WTC11 (cell line): Measurements from ENCODE around the gene MAML2. TPM values are rescaled to one million over a fixed set of nuclear protein-coding genes. Genes with fewer than 3 reads are reported as not detected.

Experiments used
- ATAC-seq: fragments of 200-7000 bp; cut with Tn5 transposase; 2 replicates; pipeline ENCODE4 v1.10.0; 2021; ENCODE audit warnings: mild to moderate bottlenecking, moderate library complexity
- CTCF ChIA-PET: fragments of 300-600 bp; sonication (Branson Sonifier 250); formaldehyde crosslinking; loops from one replicate; lab custom pipeline; 2021; ENCODE audit warnings: antibody characterized with exemption; lab: Charles Lee
- POLR2A ChIA-PET: fragments of 350-600 bp; sonication (Branson Sonifier 250); formaldehyde crosslinking; loops from one replicate; lab custom pipeline; 2021; ENCODE audit warnings: antibody characterized with exemption; lab: Charles Lee
- DNase-seq: peaks from one replicate; pipeline ENCODE4 v3.0.0; 2021; ENCODE audit warnings: low spot score
- H3K27ac Mint-ChIP-seq: 2 replicates; pipeline ENCODE4 v1.8.0; 2021; ENCODE audit warnings: mixed read lengths
- H3K27me3 Mint-ChIP-seq: 2 replicates; pipeline ENCODE4 v1.8.0; 2021; ENCODE audit warnings: low read depth, mild to moderate bottlenecking, moderate library complexity, mixed read lengths
- H3K36me3 Mint-ChIP-seq: 2 replicates; pipeline ENCODE4 v1.8.0; 2021; ENCODE audit warnings: mixed read lengths
- H3K4me1 Mint-ChIP-seq: 2 replicates; pipeline ENCODE4 v1.8.0; 2022; ENCODE audit warnings: mixed read lengths
- H3K4me3 Mint-ChIP-seq: 2 replicates; pipeline ENCODE4 v1.8.0; 2021; ENCODE audit warnings: mild to moderate bottlenecking, moderate library complexity, mixed read lengths
- H3K9me3 Mint-ChIP-seq: 2 replicates; pipeline ENCODE4 v1.8.0; 2021; ENCODE audit warnings: mixed read lengths
- FOXK1 ChIP-seq: sonication (generic); formaldehyde crosslinking; IDR thresholded peaks from 2 replicates; pipeline ENCODE4 v1.8.0; 2022; ENCODE audit warnings: mild to moderate bottlenecking, moderate library complexity, missing genetic modification reagents
- FOXP4 ChIP-seq: sonication (generic); formaldehyde crosslinking; IDR thresholded peaks from 2 replicates; pipeline ENCODE4 v1.8.0; 2022; ENCODE audit warnings: mild to moderate bottlenecking, missing genetic modification reagents
- GABPB1 ChIP-seq: sonication (generic); formaldehyde crosslinking; IDR thresholded peaks from 2 replicates; pipeline ENCODE4 v1.8.1; 2023; ENCODE audit warnings: mild to moderate bottlenecking, missing genetic modification reagents
- GTF2I ChIP-seq: fragments of 250-450 bp; sonication (Bioruptor Pico); conservative IDR thresholded peaks from 2 replicates; pipeline ENCODE4 v1.4.0; 2021; ENCODE audit warnings: mild to moderate bottlenecking
- HMGA2 ChIP-seq: fragments of 250-450 bp; sonication (Bioruptor Pico); IDR thresholded peaks from 2 replicates; pipeline ENCODE4 v1.4.0; 2021; ENCODE audit warnings: mild to moderate bottlenecking, moderate library complexity
- JUN ChIP-seq: sonication (generic); formaldehyde crosslinking; IDR thresholded peaks from 2 replicates; pipeline ENCODE4 v1.8.0; 2023; ENCODE audit warnings: mild to moderate bottlenecking, missing genetic modification reagents
- MLX ChIP-seq: sonication (generic); formaldehyde crosslinking; IDR thresholded peaks from 2 replicates; pipeline ENCODE4 v1.8.1; 2023; ENCODE audit warnings: mild to moderate bottlenecking, missing genetic modification reagents, moderate library complexity
- NR1H2 ChIP-seq: sonication (generic); formaldehyde crosslinking; IDR thresholded peaks from 2 replicates; pipeline ENCODE4 v1.9.0; 2021; ENCODE audit warnings: mild to moderate bottlenecking, moderate library complexity, missing genetic modification reagents
- RELA ChIP-seq: sonication (generic); formaldehyde crosslinking; IDR thresholded peaks from 2 replicates; pipeline ENCODE4 v1.8.1; 2022; ENCODE audit warnings: missing genetic modification reagents, mild to moderate bottlenecking, borderline replicate concordance
- RORB ChIP-seq: fragments of 250-450 bp; sonication (Bioruptor Pico); IDR thresholded peaks from 2 replicates; pipeline ENCODE4 v1.9.0; 2021; ENCODE audit warnings: mild to moderate bottlenecking
- SMAD4 ChIP-seq: sonication (generic); formaldehyde crosslinking; IDR thresholded peaks from 2 replicates; pipeline ENCODE4 v1.8.0; 2022; ENCODE audit warnings: mild to moderate bottlenecking, missing genetic modification reagents
- SOX15 ChIP-seq: fragments of 250-450 bp; sonication (Bioruptor Pico); IDR thresholded peaks from 2 replicates; pipeline ENCODE4 v1.9.0; 2021; ENCODE audit warnings: mild to moderate bottlenecking
- USF2 ChIP-seq: sonication (generic); formaldehyde crosslinking; IDR thresholded peaks from 2 replicates; pipeline ENCODE4 v1.8.1; 2023; ENCODE audit warnings: mild to moderate bottlenecking, missing genetic modification reagents, moderate library complexity
- ZMAT4 ChIP-seq: fragments of 250-450 bp; sonication (Bioruptor Pico); IDR thresholded peaks from 2 replicates; pipeline ENCODE4 v1.9.0; 2021; ENCODE audit warnings: mild to moderate bottlenecking
- ZNF121 ChIP-seq: sonication (generic); formaldehyde crosslinking; IDR thresholded peaks from 2 replicates; pipeline ENCODE4 v1.8.0; 2023; ENCODE audit warnings: missing genetic modification reagents
- ZNF416 ChIP-seq: fragments of 250-450 bp; sonication (Bioruptor Pico); IDR thresholded peaks from 2 replicates; pipeline ENCODE4 v1.9.0; 2021; ENCODE audit warnings: mild to moderate bottlenecking, inconsistent platforms
- ZNF425 ChIP-seq: fragments of 250-450 bp; sonication (Bioruptor Pico); conservative IDR thresholded peaks from 2 replicates; pipeline ENCODE4 v1.9.0; 2021; ENCODE audit warnings: mild to moderate bottlenecking
- ZSCAN18 ChIP-seq: fragments of 250-450 bp; sonication (Bioruptor Pico); IDR thresholded peaks from 2 replicates; pipeline ENCODE4 v2.1.2; 2022; ENCODE audit warnings: mild to moderate bottlenecking, moderate library complexity
- total RNA-seq: library from RNA; stranded (reverse); gene quantifications from 3 replicates; pipeline ENCODE4 v1.2.3, GENCODE V29; 2021

The MAML2 gene
- total RNA-seq, 1 experiment from 2014 or later: 8.1 TPM

- POLR2A ChIA-PET: no interaction called here
- DNase-seq: no peak
- no peaks in the 10 kb centered on the region for H3K27me3 Mint-ChIP-seq
- no peak overlapping the region for H3K4me3 Mint-ChIP-seq
- TF ChIP-seq FOXK1 (no peak), SOX15 (no peak), GTF2I (CRISPR knock-in tag) (no peak), JUN (CRISPR knock-in tag) (no peak), GABPB1 (CRISPR knock-in tag) (no peak), SMAD4 (no peak), HMGA2 (no peak), NR1H2 (no peak)
- TF ChIP-seq, all 79 proteins: peak for 0
- 0 out of 2 replicates have a peak, but pooled peaks cover 3% of the 10 kb centered on the region for H3K36me3 Mint-ChIP-seq
- no peaks in the 10 kb centered on the region for H3K9me3 Mint-ChIP-seq
- peak overlapping the region; percentile 4 for H3K27ac Mint-ChIP-seq
- CTCF ChIA-PET: interaction anchor here (2.3 kb wide), 1 partner anchor 9 kb away, joined by 11 read pairs; the partner anchor contains the start of gene MAML2
- ATAC-seq: no peak
- peaks cover 87% of the 10 kb centered on the region for H3K4me1 Mint-ChIP-seq
Observed at GRCh38 chr11:96334219-96334618, 8.8 kb downstream of the MAML2 start.

GRCh38 chr11:96333191-96333719 is 9.7 kb downstream of the MAML2 start:
- TF ChIP-seq ZMAT4 (CRISPR knock-in tag): no peak
- TF ChIP-seq RELA (CRISPR knock-in tag): no peak
- TF ChIP-seq RORB (CRISPR knock-in tag): no peak
- TF ChIP-seq ZNF425: no peak
- DNase-seq: no peak
- peak overlapping the region; percentile 14; the same call in 1 of the 2 replicates for H3K4me3 Mint-ChIP-seq
- peak; percentile 44; the same call in 1 of the 2 replicates for ATAC-seq
- peaks cover 87% of the 10 kb centered on the region for H3K4me1 Mint-ChIP-seq
- 0 out of 2 replicates have a peak, but pooled peaks cover 3% of the 10 kb centered on the region for H3K36me3 Mint-ChIP-seq
- H3K9me3 Mint-ChIP-seq: no peaks in the 10 kb centered on the region
- no peaks in the 10 kb centered on the region for H3K27me3 Mint-ChIP-seq
- CTCF ChIA-PET: interaction anchor here (3.3 kb wide), 1 partner anchor 9 kb away, joined by 37 read pairs; the partner anchor contains the start of gene MAML2
- peak overlapping the region; percentile 89 for H3K27ac Mint-ChIP-seq
- POLR2A ChIA-PET: no interaction called here

- ATAC-seq: peak; percentile 38
- Mint-ChIP-seq H3K4me1 (peaks cover 78% of the 10 kb centered on the region), H3K9me3 (no peaks in the 10 kb centered on the region), H3K36me3 (0 out of 2 replicates have a peak, but pooled peaks cover 3% of the 10 kb centered on the region), H3K4me3 (no peak overlapping the region; the same call in 1 of the 2 replicates), H3K27ac (peak overlapping the region; percentile 89), H3K27me3 (no peaks in the 10 kb centered on the region)
- CTCF ChIA-PET: interaction anchor here (0.8 to 3.3 kb wide), 5 partner anchors 10 to 64 kb away, joined by 3 to 37 read pairs (median 3); partner anchors contain the start of gene MAML2
- POLR2A ChIA-PET: interaction anchor here (0.7 to 1.1 kb wide), 3 partner anchors 10 to 90 kb away, joined by 3 to 5 read pairs (median 3); partner anchors contain the start of gene MAML2
- no peak for DNase-seq
- TF ChIP-seq USF2 (CRISPR knock-in tag) (no peak), GABPB1 (CRISPR knock-in tag) (peak; percentile 65)
- TF ChIP-seq, all 79 proteins: peak for 1
Observed at GRCh38 chr11:96332126-96332771, 10.7 kb downstream of the MAML2 start.

GRCh38 chr11:96331699-96332116 is 11.3 kb downstream of the MAML2 start:
- H3K4me3 Mint-ChIP-seq: no peak overlapping the region; the same call in 1 of the 2 replicates
- no peaks in the 10 kb centered on the region for H3K27me3 Mint-ChIP-seq
- DNase-seq (no peak), ATAC-seq (no peak)
- H3K4me1 Mint-ChIP-seq: peaks cover 76% of the 10 kb centered on the region
- peak overlapping the region; percentile 89 for H3K27ac Mint-ChIP-seq
- 0 out of 2 replicates have a peak, but pooled peaks cover 3% of the 10 kb centered on the region for H3K36me3 Mint-ChIP-seq
- ChIA-PET CTCF (interaction anchor here (0.8 to 3.3 kb wide), 4 partner anchors 10 to 65 kb away, joined by 3 to 37 read pairs (median 3); partner anchors contain the start of gene MAML2), POLR2A (interaction anchor here (0.7 to 1.1 kb wide), 3 partner anchors 10 to 89 kb away, joined by 3 to 5 read pairs (median 3); partner anchors contain the start of gene MAML2)
- H3K9me3 Mint-ChIP-seq: no peaks in the 10 kb centered on the region
- TF ChIP-seq SMAD4: no peak
- TF ChIP-seq MLX: no peak
- TF ChIP-seq FOXP4 (CRISPR knock-in tag): no peak
- no peak for TF ChIP-seq ZNF121
- TF ChIP-seq ZSCAN18 (CRISPR knock-in tag): no peak
- TF ChIP-seq ZNF416 (CRISPR knock-in tag): no peak
